GM21526 (cell line): ENCODE measurements around the gene SOX13.
"Not testable (repeated sequence)": the region's sequence is repeated elsewhere in the genome, so short reads cannot be mapped to it uniquely, and the experiment has no call there.

ENCODE experiments used
- ATAC-seq: cut with Tn5 transposase; IDR thresholded peaks from one replicate; pipeline ENCODE4 v1.9.1; 2021; ENCODE audit warnings: moderate library complexity; ENCODE audit not compliant: unreplicated experiment, low FRiP score

Gene SOX13

GRCh38 chr1:204072931-204073836, at the start of gene SOX13:
Gene SOX13, plus strand, starts transcription at chr1:204073115. Its CDS starts 39,801 bp downstream, at chr1:204112916.
- no peak for ATAC-seq

GRCh38 chr1:204025917-204026707, 46.8 kb upstream of the SOX13 start:
- no peak for ATAC-seq

- no peak for ATAC-seq
Measured at GRCh38 chr1:204027446-204027845, 45.5 kb upstream of the SOX13 start.

- ATAC-seq = no peak
Measured at GRCh38 chr1:204029016-204029415, 43.9 kb upstream of the SOX13 start.

- ATAC-seq = no peak
Measured at GRCh38 chr1:204031098-204031710, 41.7 kb upstream of the SOX13 start.

- ATAC-seq = no peak
Measured at GRCh38 chr1:204032642-204033235, 40.2 kb upstream of the SOX13 start.

- ATAC-seq = no peak
Measured at GRCh38 chr1:204033306-204033705, 39.6 kb upstream of the SOX13 start.

GRCh38 chr1:204036882-204037655, 35.8 kb upstream of the SOX13 start:
- ATAC-seq = no peak

GRCh38 chr1:204041232-204041767, 31.6 kb upstream of the SOX13 start:
- ATAC-seq = no peak

- no peak for ATAC-seq
Measured at GRCh38 chr1:204041803-204042505, 31.0 kb upstream of the SOX13 start.

- no peak for ATAC-seq
Measured at GRCh38 chr1:204042516-204042915, 30.4 kb upstream of the SOX13 start.

GRCh38 chr1:204043680-204044079, 29.2 kb upstream of the SOX13 start:
- no peak for ATAC-seq

- ATAC-seq = no peak
Measured at GRCh38 chr1:204044448-204044847, 28.5 kb upstream of the SOX13 start.

- no peak for ATAC-seq
Measured at GRCh38 chr1:204045430-204045829, 27.5 kb upstream of the SOX13 start.

- no peak for ATAC-seq
Measured at GRCh38 chr1:204046346-204046745, 26.6 kb upstream of the SOX13 start.

- ATAC-seq = not testable (repeated sequence)
Measured at GRCh38 chr1:204048796-204049195, 24.1 kb upstream of the SOX13 start.

- ATAC-seq = no peak
Measured at GRCh38 chr1:204051258-204051657, 21.7 kb upstream of the SOX13 start.

GRCh38 chr1:204051718-204052117, 21.2 kb upstream of the SOX13 start:
- no peak for ATAC-seq

- ATAC-seq = no peak
Measured at GRCh38 chr1:204053893-204054292, 19.0 kb upstream of the SOX13 start.
